GM12878 (cell line): ENCODE results near the gene SAMD3. TPM values are rescaled to one million over a fixed set of nuclear protein-coding genes. Genes with fewer than 3 reads are reported as not detected.

Experiments used
- ATAC-seq: fragments of 200-7000 bp; cut with Tn5 transposase; 3 replicates; pipeline ENCODE4 v1.9.1; 2020; ENCODE audit warnings: mild to moderate bottlenecking, moderate library complexity
- BruUV-seq: library from RNA; stranded (reverse); fragments of 400-500 nt; replicated peaks from 2 replicates; lab custom pipeline; 2021; lab: Mats Ljungman, UMichigan
- CTCF ChIA-PET: fragments of 300-600 bp; sonication (Branson Sonifier 250); formaldehyde crosslinking; extraction: SDS; loops from one replicate; lab custom pipeline; 2021; ENCODE audit warnings: inconsistent platforms; lab: Yijun Ruan, JAX
- POLR2A ChIA-PET: fragments of 350-600 bp; formaldehyde crosslinking; extraction: SDS; loops from one replicate; lab custom pipeline; 2021; ENCODE audit warnings: inconsistent platforms; lab: Charles Lee
- RAD21 ChIA-PET: fragments of 300-600 bp; sonication (Branson Sonifier 250); formaldehyde crosslinking; loops from one replicate; lab custom pipeline; 2023; ENCODE audit warnings: antibody characterized with exemption; ENCODE audit not compliant: unreplicated experiment; lab: Charles Lee
- SMC1A ChIA-PET: fragments of 300-600 bp; sonication (Branson Sonifier 250); formaldehyde crosslinking; loops from one replicate; lab custom pipeline; 2023; ENCODE audit not compliant: unreplicated experiment, uncharacterized antibody; lab: Charles Lee
- DNase-seq: peaks from one replicate; pipeline ENCODE4 v3.0.0-alpha.2; 2011; ENCODE audit warnings: low read depth, low spot score
- FAIRE-seq: peaks from 3 replicates; lab custom pipeline; 2011; peaks lifted over from hg19 to GRCh38; lab: Jason Lieb, UNC
- H2AFZ ChIP-seq: 2 replicates; pipeline ENCODE4 v1.6.0; 2011; ENCODE audit warnings: low read depth, low read length, control low read depth; ENCODE audit not compliant: control insufficient read depth
- H3K27ac ChIP-seq: 2 replicates; pipeline ENCODE4 v1.5.1; 2011; ENCODE audit warnings: control low read depth; ENCODE audit not compliant: control insufficient read depth, insufficient read depth
- H3K27me3 ChIP-seq, 2 experiments: replicated peaks in 1 of 2; 2 replicates each; pipeline versions ENCODE4 v1.6.0 to v1.6.1; 2011; ENCODE audit warnings: low read length in 1 of 2; ENCODE audit not compliant: control insufficient read depth in 2 of 2, insufficient read depth in 2 of 2
- H3K36me3 ChIP-seq, 2 experiments: 2 replicates each; pipeline ENCODE4 v1.5.1; 2011; ENCODE audit warnings: low read length in 1 of 2; ENCODE audit not compliant: control insufficient read depth in 2 of 2, insufficient read depth in 2 of 2
- H3K4me1 ChIP-seq: 2 replicates; pipeline ENCODE4 v1.6.1; 2011; ENCODE audit warnings: mild to moderate bottlenecking, low read length, moderate library complexity, mixed read lengths; ENCODE audit not compliant: control insufficient read depth, insufficient read depth
- H3K4me2 ChIP-seq: 2 replicates; pipeline ENCODE4 v1.6.0; 2011; ENCODE audit warnings: control low read depth; ENCODE audit not compliant: control insufficient read depth, insufficient read depth
- H3K4me3 ChIP-seq: fragments of 200-600 bp; sonication (generic); 2 replicates; pipeline ENCODE4 v1.5.1; 2016
- H3K79me2 ChIP-seq: 2 replicates; pipeline ENCODE4 v1.6.0; 2011; ENCODE audit warnings: low read length; ENCODE audit not compliant: control insufficient read depth, insufficient read depth
- H3K9ac ChIP-seq: 2 replicates; pipeline ENCODE4 v1.8.0; 2011; ENCODE audit warnings: low read length, control low read depth, mixed read lengths; ENCODE audit not compliant: control insufficient read depth, insufficient read depth
- H3K9me3 ChIP-seq: replicated peaks from 3 replicates; pipeline ENCODE4 v1.5.1; 2011; ENCODE audit warnings: mild to moderate bottlenecking, low read length; ENCODE audit not compliant: control insufficient read depth, insufficient read depth
- H4K20me1 ChIP-seq: 2 replicates; pipeline ENCODE4 v1.6.0; 2011; ENCODE audit not compliant: control insufficient read depth, insufficient read depth
- BCL3 ChIP-seq: IDR thresholded peaks from 2 replicates; pipeline ENCODE4 v1.6.1; 2011; ENCODE audit warnings: borderline replicate concordance, low read depth, mild to moderate bottlenecking, moderate library complexity, low read length; ENCODE audit not compliant: insufficient read depth, poor library complexity, severe bottlenecking
- CBFB ChIP-seq: IDR thresholded peaks from 2 replicates; pipeline ENCODE4 v1.6.1; 2016; ENCODE audit warnings: antibody characterized with exemption, low read depth
- FOS ChIP-seq: IDR thresholded peaks from 3 replicates; pipeline ENCODE4 v1.6.1; 2011; ENCODE audit warnings: borderline replicate concordance; ENCODE audit not compliant: insufficient read length; ENCODE audit errors: extremely low read depth
- HDGF ChIP-seq: fragments of 450-650 bp; IDR thresholded peaks from 2 replicates; pipeline ENCODE4 v1.6.1; 2016; ENCODE audit warnings: antibody characterized with exemption
- NBN ChIP-seq: fragments of 450-650 bp; IDR thresholded peaks from 2 replicates; pipeline ENCODE4 v1.6.1; 2016
- NR2C2 ChIP-seq: IDR thresholded peaks from 2 replicates; pipeline ENCODE4 v1.6.1; 2011; ENCODE audit warnings: borderline replicate concordance, low read depth; ENCODE audit not compliant: control insufficient read depth, insufficient read length
- NRF1 ChIP-seq: conservative IDR thresholded peaks from 2 replicates; pipeline ENCODE4 v1.6.1; 2011; ENCODE audit warnings: mild to moderate bottlenecking, low read depth, low read length, improper control_type of control experiment
- POLR2A ChIP-seq: IDR thresholded peaks from 2 replicates; pipeline ENCODE4 v1.6.1; 2011; ENCODE audit warnings: low read depth, mild to moderate bottlenecking, low read length
- REST ChIP-seq: IDR thresholded peaks from 2 replicates; pipeline ENCODE4 v1.6.1; 2012; ENCODE audit warnings: mild to moderate bottlenecking, low read depth, low read length
- RUNX3 ChIP-seq: IDR thresholded peaks from 2 replicates; pipeline ENCODE4 v1.6.1; 2012; ENCODE audit warnings: low read length, inconsistent platforms
- SREBF1 ChIP-seq: IDR thresholded peaks from 2 replicates; pipeline ENCODE4 v1.6.1; 2012; ENCODE audit warnings: mild to moderate bottlenecking, low read length
- TCF12 ChIP-seq: IDR thresholded peaks from 2 replicates; pipeline ENCODE4 v1.6.1; 2011; ENCODE audit warnings: low read depth, mild to moderate bottlenecking, low read length
- ZBED1 ChIP-seq: IDR thresholded peaks from 2 replicates; pipeline ENCODE4 v1.6.1; 2016; ENCODE audit warnings: borderline replicate concordance
- ZBTB40 ChIP-seq: fragments of 450-650 bp; IDR thresholded peaks from 2 replicates; pipeline ENCODE4 v1.6.1; 2016; ENCODE audit warnings: mild to moderate bottlenecking, moderate library complexity, borderline replicate concordance
- WGBS: methylation state at CpG from one replicate; pipeline ENCODE4 v1.1.6; 2016; ENCODE audit warnings: low lambda C conversion rate; ENCODE audit not compliant: insufficient replicate concordance, insufficient coverage; ENCODE audit errors: missing lambda C conversion rate; 5-methylcytosine and 5-hydroxymethylcytosine counted together
- in situ Hi-C: fragments of 300-500 bp; cut with MboI; formaldehyde crosslinking; loops from 9 replicates; pipeline ENCODE4 v1.14.3; 2018; ENCODE audit warnings: mixed read lengths
- intact Hi-C: fragments of 100-400 bp; cut with micrococcal nuclease; formaldehyde crosslinking; loops from one replicate; pipeline ENCODE4 v1.14.2; 2022; ENCODE audit not compliant: unreplicated experiment
- polyA plus RNA-seq, 11 experiments: library from polyadenylated mRNA; depleted of rRNA in 4 of 11; unstranded in 6 of 11; stranded (reverse) in 5 of 11; fragments of >200 nt; fragmentation: Nextera tagmentation in 4 of 11; fragmentation: Illumina TruSeq in 1 of 11; extraction: Ambion mirVana in 4 of 11; extraction: Trizol in 1 of 11; gene quantifications; 1 replicate in 1 of 11; 2 replicates in 10 of 11; pipeline versions ENCODE4 v1.2.1 to v1.2.3, GENCODE V29; 2011 to 2016; ENCODE audit warnings: inconsistent platforms in 2 of 11, missing spikeins in 2 of 11, low read depth in 1 of 11
- total RNA-seq, 4 experiments: library from RNA; depleted of rRNA in 3 of 4; stranded (reverse); fragments of >200 nt in 3 of 4; fragmentation: Illumina TruSeq in 1 of 4; extraction: Trizol in 1 of 4; gene quantifications; 2 replicates each; pipeline versions ENCODE4 v1.2.1 to v1.2.3, GENCODE V29; 2013 to 2021

Gene SAMD3
- total and polyA plus RNA-seq, 10 of the 15 experiments (the other 5 are each of a cell fraction or from before 2014, with no cell fraction given), result 0.04 to 2.3 (median 0.39) TPM; not detected in 2

- POLR2A ChIA-PET, result no interaction called here
- intact Hi-C loops, result no loop called here
- FAIRE-seq, result no peak
- TF ChIP-seq ZBTB40, result no peak
- no peak for TF ChIP-seq CBFB
- TF ChIP-seq NR2C2, result no peak
- no peak for TF ChIP-seq TCF12
- no peak for TF ChIP-seq NRF1
- no peak for TF ChIP-seq FOS
- no peak for TF ChIP-seq REST
- no peak for TF ChIP-seq RUNX3
- TF ChIP-seq BCL3, result no peak
- no peak for TF ChIP-seq SREBF1
- TF ChIP-seq NBN, result no peak
- TF ChIP-seq POLR2A, result no peak
- no peak for TF ChIP-seq HDGF
- TF ChIP-seq ZBED1, result no peak
Measured at GRCh38 chr6:130159956-130160355, 62.8 kb downstream of the SAMD3 start.

More at GRCh38 chr6:130159956-130160355, 62.8 kb downstream of the SAMD3 start:
- 62% methylated on average over 3 of the region's 3 CpGs for WGBS
- SMC1A ChIA-PET, result no interaction called here
- Histone ChIP-seq H3K9ac (no peak overlapping the region), H3K27me3 (no peaks in the 10 kb centered on the region), H3K4me3 (no peak overlapping the region), H3K36me3 (no peaks in the 10 kb centered on the region), H2AFZ (no peak overlapping the region), H4K20me1 (no peaks in the 10 kb centered on the region), H3K27ac (no peak overlapping the region), H3K4me2 (no peak overlapping the region), H3K4me1 (no peaks in the 10 kb centered on the region), H3K79me2 (no peaks in the 10 kb centered on the region), H3K9me3 (no peaks in the 10 kb centered on the region; the same call in 2 of the 3 replicates)
- ATAC-seq (no peak), DNase-seq (no peak)
- in situ Hi-C loops, result no loop called here
- RAD21 ChIA-PET, result no interaction called here
- CTCF ChIA-PET, result no interaction called here
- no TSS peak for BruUV-seq
